Peyer's patch (tissue), 4 donors: ENCODE results near the gene CYB5RL.

Experiments used
- POLR2A ChIP-seq, 2 donors: fragments of 450-650 bp; IDR thresholded peaks; one replicate each; pipeline ENCODE4 v1.5.1; 2017; ENCODE audit warnings: antibody characterized with exemption in 2 of 2, mild to moderate bottlenecking in 2 of 2, moderate library complexity in 2 of 2
- TF ChIP-seq, protein P1 (sequence below), 6 experiments: fragments of 450-650 bp in 4 of 6; fragments of 200-600 bp in 2 of 6; sonication (generic) in 1 of 6; IDR thresholded peaks; one replicate each; pipeline ENCODE4 v1.5.1; 2017 to 2019; ENCODE audit warnings: antibody characterized with exemption in 6 of 6, mild to moderate bottlenecking in 3 of 6, moderate library complexity in 1 of 6

DNA sequence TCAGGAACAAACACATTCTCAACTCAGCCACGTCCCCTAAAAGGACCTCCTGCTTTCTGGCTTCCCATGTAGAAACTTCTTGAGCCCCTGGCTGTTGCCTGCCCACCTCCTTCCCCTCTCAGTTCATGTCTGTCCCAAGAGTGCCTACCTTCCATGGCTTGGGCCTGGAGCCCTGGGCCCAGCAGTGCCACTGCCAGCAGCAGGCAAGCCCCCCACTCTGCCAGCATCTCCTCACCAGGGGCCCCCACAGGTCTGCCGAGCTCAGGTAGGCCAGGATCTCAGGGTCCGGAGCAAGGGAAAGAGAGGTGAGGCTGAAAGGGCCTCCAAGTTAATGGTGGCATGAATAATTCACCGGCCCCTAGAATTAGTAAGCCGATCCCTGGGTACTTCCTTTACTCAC, 47.1 kb downstream of the CYB5RL start, which contains the start of gene CDCP2:
- TF ChIP-seq POLR2A (IDR thresholded peaks at IDR 0.05): no peak
- TF ChIP-seq, protein P1, sequence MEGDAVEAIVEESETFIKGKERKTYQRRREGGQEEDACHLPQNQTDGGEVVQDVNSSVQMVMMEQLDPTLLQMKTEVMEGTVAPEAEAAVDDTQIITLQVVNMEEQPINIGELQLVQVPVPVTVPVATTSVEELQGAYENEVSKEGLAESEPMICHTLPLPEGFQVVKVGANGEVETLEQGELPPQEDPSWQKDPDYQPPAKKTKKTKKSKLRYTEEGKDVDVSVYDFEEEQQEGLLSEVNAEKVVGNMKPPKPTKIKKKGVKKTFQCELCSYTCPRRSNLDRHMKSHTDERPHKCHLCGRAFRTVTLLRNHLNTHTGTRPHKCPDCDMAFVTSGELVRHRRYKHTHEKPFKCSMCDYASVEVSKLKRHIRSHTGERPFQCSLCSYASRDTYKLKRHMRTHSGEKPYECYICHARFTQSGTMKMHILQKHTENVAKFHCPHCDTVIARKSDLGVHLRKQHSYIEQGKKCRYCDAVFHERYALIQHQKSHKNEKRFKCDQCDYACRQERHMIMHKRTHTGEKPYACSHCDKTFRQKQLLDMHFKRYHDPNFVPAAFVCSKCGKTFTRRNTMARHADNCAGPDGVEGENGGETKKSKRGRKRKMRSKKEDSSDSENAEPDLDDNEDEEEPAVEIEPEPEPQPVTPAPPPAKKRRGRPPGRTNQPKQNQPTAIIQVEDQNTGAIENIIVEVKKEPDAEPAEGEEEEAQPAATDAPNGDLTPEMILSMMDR (IDR thresholded peaks at IDR 0.05): no peak
